ENCODE results near the gene ABCA2. TPM values are rescaled to one million over a fixed set of nuclear protein-coding genes. Genes with fewer than 3 reads are reported as not detected.
A peak's percentile ranks its signal among the peaks of the same experiment; 100 is the strongest.
"Not testable (repeated sequence)": the region's sequence is repeated elsewhere in the genome, so short reads cannot be mapped to it uniquely, and the experiment has no call there.

ABCA2 gene
- total RNA-seq, 4 donors from 2014 or later, result 15.4 to 31.5 (median 25.9) TPM

- DNase-seq (ENCODE audit: low spot score) (no peak), ATAC-seq (ENCODE audit: low FRiP score) (no peak)
- TF ChIP-seq CTCF (IDR thresholded peaks at IDR 0.05), result no peak
Observed at GRCh38 chr9:137066096-137066861, 38.2 kb upstream of the ABCA2 start.

- no peak for DNase-seq (ENCODE audit: low spot score)
- no peak for ATAC-seq (ENCODE audit: low FRiP score)
- TF ChIP-seq CTCF (IDR thresholded peaks at IDR 0.05), result no peak
Observed at GRCh38 chr9:137065336-137065967, 37.4 kb upstream of the ABCA2 start.

- no peak for ATAC-seq (ENCODE audit: low FRiP score)
- no peak for TF ChIP-seq CTCF (IDR thresholded peaks at IDR 0.05)
- no peak for DNase-seq (ENCODE audit: low spot score)
Observed at GRCh38 chr9:137064880-137065164, 36.8 kb upstream of the ABCA2 start.

- peak in 2 of 3 donors; percentile 83 to 94 for TF ChIP-seq CTCF (IDR thresholded peaks at IDR 0.05)
- peak; percentile 35 for ATAC-seq (ENCODE audit: low FRiP score)
- DNase-seq (ENCODE audit: low spot score), result peak; percentile 51
Observed at GRCh38 chr9:137064027-137064879, 36.2 kb upstream of the ABCA2 start.

GRCh38 chr9:137063311-137064026 is 35.4 kb upstream of the ABCA2 start:
- DNase-seq (ENCODE audit: low spot score) (no peak), ATAC-seq (ENCODE audit: low FRiP score) (no peak)
- no peak for TF ChIP-seq CTCF (IDR thresholded peaks at IDR 0.05)

- DNase-seq (ENCODE audit: low spot score); ATAC-seq (ENCODE audit: low FRiP score): not testable (repeated sequence)
Observed at GRCh38 chr9:137062798-137063197, 34.8 kb upstream of the ABCA2 start.

GRCh38 chr9:137062384-137062783 is 34.3 kb upstream of the ABCA2 start:
- DNase-seq (ENCODE audit: low spot score) (no peak), ATAC-seq (ENCODE audit: low FRiP score) (no peak)
- no peak for TF ChIP-seq CTCF (IDR thresholded peaks at IDR 0.05)
